Endothelial cell of umbilical vein (primary cell): ENCODE measurements around the gene MTFR1L. TPM values are rescaled to one million over a fixed set of nuclear protein-coding genes. Genes with fewer than 3 reads are reported as not detected.

Experiments used
- BruUV-seq: library from RNA; stranded (reverse); fragments of 400-500 nt; replicated peaks from 2 replicates; lab custom pipeline; 2021; lab: Mats Ljungman, UMichigan
- CTCF ChIA-PET: fragments of 300-600, 350-600 bp; sonication (Branson Sonifier 250); formaldehyde crosslinking; loops from one replicate; lab custom pipeline; 2021; ENCODE audit warnings: antibody characterized with exemption, inconsistent platforms; lab: Charles Lee
- POLR2A ChIA-PET: fragments of 300-600, 350-600 bp; sonication (Branson Sonifier 250); formaldehyde crosslinking; loops from one replicate; lab custom pipeline; 2021; ENCODE audit warnings: antibody characterized with exemption, inconsistent platforms; lab: Charles Lee
- DNase-seq: peaks from one replicate; pipeline ENCODE4 v3.0.0-alpha.2; 2011; ENCODE audit warnings: low read depth, low spot score
- FAIRE-seq: peaks from 2 replicates; lab custom pipeline; 2011; peaks lifted over from hg19 to GRCh38; lab: Jason Lieb, UNC
- H2AFZ ChIP-seq: 2 replicates; pipeline ENCODE4 v1.6.0; 2012; ENCODE audit warnings: low read depth, low read length, control low read depth, inconsistent platforms
- H3K27ac ChIP-seq: 2 replicates; pipeline ENCODE4 v1.5.1; 2011; ENCODE audit warnings: low read depth, mild to moderate bottlenecking, control low read depth, low read length, moderate library complexity; ENCODE audit not compliant: insufficient read depth
- H3K27me3 ChIP-seq, 2 experiments: 2 replicates each; pipeline versions ENCODE4 v1.6.0 to v1.6.1; 2011; ENCODE audit warnings: low read length in 2 of 2, mixed read lengths in 1 of 2; ENCODE audit not compliant: control insufficient read depth in 2 of 2, insufficient read depth in 2 of 2
- H3K36me3 ChIP-seq, 2 experiments: 2 replicates in 1 of 2; 3 replicates in 1 of 2; pipeline ENCODE4 v1.5.1; 2011; ENCODE audit warnings: low read length in 2 of 2, mild to moderate bottlenecking in 1 of 2, moderate library complexity in 1 of 2; ENCODE audit not compliant: control insufficient read depth in 2 of 2, insufficient read depth in 2 of 2; ENCODE audit errors: extremely low read depth in 1 of 2
- H3K4me1 ChIP-seq: 3 replicates; pipeline ENCODE4 v1.5.1; 2011; ENCODE audit warnings: mild to moderate bottlenecking, low read length; ENCODE audit not compliant: control insufficient read depth, insufficient read depth; ENCODE audit errors: extremely low read depth
- H3K4me2 ChIP-seq: 2 replicates; pipeline ENCODE4 v1.6.1; 2011; ENCODE audit warnings: low read length, control low read depth, mixed read lengths; ENCODE audit not compliant: insufficient read depth
- H3K4me3 ChIP-seq, 3 experiments: fragments of 200-600 bp in 1 of 3; sonication (generic), shearing (Covaris generic) in 1 of 3; replicated peaks in 1 of 3; 2 replicates each; pipeline ENCODE4 v1.5.1; 2011 to 2016; ENCODE audit warnings: control low read depth in 3 of 3, low read length in 3 of 3, mild to moderate bottlenecking in 2 of 3, inconsistent platforms in 1 of 3, low read depth in 1 of 3, moderate library complexity in 1 of 3; ENCODE audit not compliant: insufficient read depth in 1 of 3
- H3K79me2 ChIP-seq: 2 replicates; pipeline ENCODE4 v1.6.0; 2012; ENCODE audit warnings: low read length, inconsistent platforms; ENCODE audit not compliant: control insufficient read depth, insufficient read depth
- H3K9ac ChIP-seq: replicated peaks from 2 replicates; pipeline ENCODE3; 2011; ENCODE audit warnings: low read length, control low read depth; ENCODE audit not compliant: insufficient read depth; ENCODE audit errors: extremely low read depth
- H3K9me1 ChIP-seq: replicated peaks from 3 replicates; pipeline ENCODE4 v1.6.0; 2011; ENCODE audit warnings: mild to moderate bottlenecking, low read length; ENCODE audit not compliant: control insufficient read depth, insufficient read depth; ENCODE audit errors: extremely low read depth
- H3K9me3 ChIP-seq: replicated peaks from 2 replicates; pipeline ENCODE4 v1.5.1; 2012; ENCODE audit warnings: low read length, inconsistent platforms; ENCODE audit not compliant: control insufficient read depth, insufficient read depth
- H4K20me1 ChIP-seq: replicated peaks from 2 replicates; pipeline ENCODE3; 2011; ENCODE audit warnings: mild to moderate bottlenecking, low read length; ENCODE audit not compliant: control insufficient read depth, insufficient read depth; ENCODE audit errors: extremely low read depth
- CTCF ChIP-seq, 2 donors: IDR thresholded peaks; 1 replicate in 1 of 2; 2 replicates in 1 of 2; pipeline ENCODE4 v1.5.1; 2011; ENCODE audit warnings: low read length in 2 of 2, mild to moderate bottlenecking in 2 of 2, moderate library complexity in 2 of 2, control low read depth in 1 of 2, inconsistent platforms in 1 of 2, low read depth in 1 of 2; ENCODE audit not compliant: insufficient read depth in 1 of 2; ENCODE audit errors: extremely low read depth in 1 of 2
- FOS ChIP-seq: IDR thresholded peaks from 2 replicates; pipeline ENCODE4 v1.6.1; 2011; ENCODE audit warnings: mild to moderate bottlenecking, low read length, moderate library complexity, borderline replicate concordance; ENCODE audit not compliant: insufficient read depth
- MAX ChIP-seq: IDR thresholded peaks from 2 replicates; pipeline ENCODE4 v1.6.1; 2011; ENCODE audit not compliant: insufficient read depth, insufficient read length
- MYC ChIP-seq: IDR thresholded peaks from one replicate; pipeline ENCODE4 v1.6.1; 2011; ENCODE audit warnings: mild to moderate bottlenecking, low read depth, low read length
- POLR2A ChIP-seq: IDR thresholded peaks from 2 replicates; pipeline ENCODE4 v1.6.1; 2012; ENCODE audit warnings: low read depth, mild to moderate bottlenecking, control low read depth, low read length
- dilution Hi-C: fragments of 300-500 bp; cut with MboI; formaldehyde crosslinking; loops from one replicate; pipeline ENCODE4 v1.15.0; 2019; ENCODE audit warnings: low sequenced_read_pairs; ENCODE audit not compliant: extremely low pct_ligation_motif_present
- intact Hi-C: fragments of 100-400 bp; cut with micrococcal nuclease; formaldehyde crosslinking; loops from one replicate; pipeline ENCODE4 v1.10.0; 2022
- polyA plus RNA-seq, 4 experiments: library from polyadenylated mRNA; depleted of rRNA in 3 of 4; stranded (reverse) in 3 of 4; unstranded in 1 of 4; fragments of >200 nt; gene quantifications; 2 replicates each; pipeline versions ENCODE4 v1.2.1 to v1.2.3, GENCODE V29; 2011 to 2012; ENCODE audit warnings: missing spikeins in 1 of 4
- total RNA-seq: library from RNA; stranded (reverse); gene quantifications from 2 replicates; pipeline ENCODE4 v1.2.3, GENCODE V29; 2021

Gene MTFR1L
- total and polyA plus RNA-seq, 2 donors (not counting 3 experiments of a cell fraction or from before 2014, with no cell fraction given) = 34.8 to 45.5 TPM

- ChIA-PET POLR2A (no interaction called here), CTCF (interaction anchor here (0.6 to 3.1 kb wide), 7 partner anchors 9 to 336 kb away, joined by 3 to 35 read pairs (median 3); partner anchors contain the start of genes MAN1C1, MTFR1L and SELENON)
- Histone ChIP-seq H2AFZ (no peak overlapping the region), H3K4me1 (peaks cover 21% of the 10 kb centered on the region), H3K9me3 (no peaks in the 10 kb centered on the region), H3K9me1 (no peaks in the 10 kb centered on the region), H3K79me2 (no peaks in the 10 kb centered on the region), H3K9ac (no peak overlapping the region), H3K27me3 (no peaks in the 10 kb centered on the region), H3K36me3 (peaks cover 13 to 54% of the 10 kb centered on the region in 2 experiments), H3K27ac (no peak overlapping the region), H3K4me3 (no peak overlapping the region), H3K4me2 (no peak overlapping the region), H4K20me1 (no peaks in the 10 kb centered on the region)
- DNase-seq = no peak
- no TSS peak for BruUV-seq
- intact Hi-C loops (loop anchor here (10.0 kb wide), 2 partner anchors 375 to 575 kb away; partner anchors contain the start of genes MACO1 and SYF2), dilution Hi-C loops (no loop called here)
- TF ChIP-seq MAX (no peak), CTCF (IDR thresholded peaks at IDR 0.05; ENCODE audit: extremely low read depth in 1 of 2, insufficient read depth in 1 of 2, low read depth in 1 of 2, low read length in 2 of 2) (no peak), FOS (no peak), MYC (no peak), POLR2A (no peak)
- FAIRE-seq = no peak
These were observed 10.3 kb upstream of the MTFR1L start for GRCh38 chr1:25809283-25809926.
